Bronchial epithelial cell (primary cell): ENCODE measurements around the gene CRCP. TPM values are rescaled to one million over a fixed set of nuclear protein-coding genes. Genes with fewer than 3 reads are reported as not detected.
"Not testable (repeated sequence)": the region's sequence is repeated elsewhere in the genome, so short reads cannot be mapped to it uniquely, and the experiment has no call there.

Experiments used
- DNase-seq: peaks from one replicate; pipeline ENCODE4 v3.0.0-alpha.2; 2010; ENCODE audit warnings: low read depth
- FAIRE-seq: peaks from 2 replicates; lab custom pipeline; 2011; peaks lifted over from hg19 to GRCh38; lab: Jason Lieb, UNC
- H3K27me3 ChIP-seq: 2 replicates; pipeline ENCODE4 v1.5.1; 2011; ENCODE audit warnings: low read length; ENCODE audit not compliant: control insufficient read depth, insufficient read depth
- H3K36me3 ChIP-seq: 2 replicates; pipeline ENCODE4 v1.5.1; 2011; ENCODE audit warnings: low read length; ENCODE audit not compliant: control insufficient read depth, insufficient read depth
- H3K4me3 ChIP-seq: 2 replicates; pipeline ENCODE4 v1.5.1; 2011; ENCODE audit warnings: mild to moderate bottlenecking, low read depth, low read length, control low read depth
- CTCF ChIP-seq: IDR thresholded peaks from 2 replicates; pipeline ENCODE4 v1.5.1; 2011; ENCODE audit warnings: mild to moderate bottlenecking, moderate library complexity, low read length, control low read depth, inconsistent platforms; ENCODE audit not compliant: insufficient read depth, severe bottlenecking
- total RNA-seq: library from RNA; depleted of rRNA; stranded (reverse); fragments of >200 nt; gene quantifications from 2 replicates; pipeline ENCODE4 v1.2.1, GENCODE V29; 2014

CRCP gene
- total RNA-seq, 1 donor from 2014 or later, result 45.0 TPM

- Histone ChIP-seq H3K27me3 (no peaks in the 10 kb centered on the region), H3K36me3 (peaks cover 8% of the 10 kb centered on the region), H3K4me3 (no peak overlapping the region)
- no peak for TF ChIP-seq CTCF
- no peak for DNase-seq
- FAIRE-seq, result no peak
Measured at GRCh38 chr7:66145400-66146104, 30.9 kb downstream of the CRCP start.

- FAIRE-seq (no peak), DNase-seq (no peak)
- no peak overlapping the region for H3K4me3 ChIP-seq
- no peaks in the 10 kb centered on the region for H3K27me3 ChIP-seq
- TF ChIP-seq CTCF, result no peak
- peaks cover 8% of the 10 kb centered on the region for H3K36me3 ChIP-seq
Measured at GRCh38 chr7:66146701-66147100, 32.1 kb downstream of the CRCP start.

- H3K36me3 ChIP-seq, result peaks cover 15% of the 10 kb centered on the region
- FAIRE-seq, H3K27me3 ChIP-seq, H3K4me3 ChIP-seq, DNase-seq: not testable (repeated sequence)
Measured at GRCh38 chr7:66147657-66148056, 33.0 kb downstream of the CRCP start.

GRCh38 chr7:66150471-66150870 is 35.8 kb downstream of the CRCP start:
- FAIRE-seq (no peak), DNase-seq (no peak)
- no peak for TF ChIP-seq CTCF
- H3K36me3 ChIP-seq, result peaks cover 22% of the 10 kb centered on the region
- H3K4me3 ChIP-seq, result no peak overlapping the region
- no peaks in the 10 kb centered on the region for H3K27me3 ChIP-seq

GRCh38 chr7:66152371-66153191 is 37.9 kb downstream of the CRCP start:
- no peak overlapping the region for H3K4me3 ChIP-seq
- no peak for DNase-seq
- peaks cover 21% of the 10 kb centered on the region for H3K36me3 ChIP-seq
- no peaks in the 10 kb centered on the region for H3K27me3 ChIP-seq
- TF ChIP-seq CTCF, result no peak
- FAIRE-seq, result no peak

- H3K36me3 ChIP-seq, result peaks cover 18% of the 10 kb centered on the region
- FAIRE-seq (no peak), DNase-seq (no peak)
- no peaks in the 10 kb centered on the region for H3K27me3 ChIP-seq
- H3K4me3 ChIP-seq, result no peak overlapping the region
- no peak for TF ChIP-seq CTCF
Measured at GRCh38 chr7:66153691-66154090, 39.0 kb downstream of the CRCP start.

- not testable (repeated sequence) for DNase-seq, FAIRE-seq, H3K4me3 ChIP-seq, H3K27me3 ChIP-seq
- H3K36me3 ChIP-seq, result peaks cover 17% of the 10 kb centered on the region
Measured at GRCh38 chr7:66156035-66156434, 41.4 kb downstream of the CRCP start.
